ENCODE data around the gene CFAP299. TPM values are rescaled to one million over a fixed set of nuclear protein-coding genes. Genes with fewer than 3 reads are reported as not detected.
"Not testable (repeated sequence)": the region's sequence is repeated elsewhere in the genome, so short reads cannot be mapped to it uniquely, and the experiment has no call there.

Gene CFAP299
- not detected for polyA plus RNA-seq (2013, experiment 1 of 2)
- polyA plus RNA-seq (2013, experiment 2 of 2), result not detected

- Histone ChIP-seq H3K9me3 (replicated peaks in 1 of 2; ENCODE audit: control insufficient read depth in 2 of 2, insufficient read depth in 1 of 2, low read depth in 1 of 2, low read length in 2 of 2) (no peaks in the 10 kb centered on the region), H4K91ac (ENCODE audit: low read depth, low read length, poor library complexity) (no peak within 1 kb of the TSS), H3K14ac (ENCODE audit: low read length) (no peak within 1 kb of the TSS), H2AK5ac (ENCODE audit: low read depth, low read length) (no peak within 1 kb of the TSS), H3K18ac (ENCODE audit: low read length) (no peak within 1 kb of the TSS), H3K23ac (ENCODE audit: low read depth, low read length, poor library complexity) (no peak within 1 kb of the TSS), H3K4me2 (ENCODE audit: insufficient read depth, low read length, poor library complexity, severe bottlenecking) (peak within 1 kb of the TSS; percentile 99), H3K4me1 (ENCODE audit: control insufficient read depth in 2 of 2, insufficient read depth in 1 of 2, low read depth in 1 of 2, low read length in 2 of 2) (no peaks in the 10 kb centered on the region), H3K4me3 (ENCODE audit: low read length in 2 of 2) (peak within 1 kb of the TSS; percentile 63 to 91), H3K27me3 (ENCODE audit: control insufficient read depth in 3 of 3, insufficient read depth in 3 of 3, low read depth in 1 of 3, low read length in 3 of 3) (peaks cover 0 to 10% (median 9%) of the 10 kb centered on the region in 3 experiments), H3K4ac (ENCODE audit: low read length) (no peak within 1 kb of the TSS), H2BK12ac (ENCODE audit: low read length) (no peak within 1 kb of the TSS), H3K36me3 (replicated peaks in 1 of 2; ENCODE audit: control insufficient read depth in 2 of 2, insufficient read depth in 2 of 2, low read length in 2 of 2) (no peaks in the 10 kb centered on the region), H2AFZ (ENCODE audit: low read length) (peak within 1 kb of the TSS; percentile 97), H2BK120ac (ENCODE audit: low read depth, low read length) (no peak within 1 kb of the TSS), H3K27ac (replicated peaks; ENCODE audit: low read length) (no peak within 1 kb of the TSS), H2BK15ac (ENCODE audit: low read length) (no peak within 1 kb of the TSS), H3K79me1 (ENCODE audit: low read depth, low read length) (no peaks in the 10 kb centered on the region), H4K8ac (ENCODE audit: low read depth, low read length) (no peak within 1 kb of the TSS), H3K9ac (ENCODE audit: low read depth, low read length, poor library complexity) (peak within 1 kb of the TSS; percentile 61), H2BK5ac (ENCODE audit: low read length) (no peak within 1 kb of the TSS)
- no CpG with 5 or more reads among the region's 49 CpGs for WGBS, 2 donors (ENCODE audit: extremely low coverage in 2 of 2, insufficient read length in 2 of 2, insufficient replicate concordance in 1 of 2)
- DNase-seq (ENCODE audit: low spot score), result peak; percentile 82
Observed at GRCh38 chr4:80335554-80336358, at the start of gene CFAP299. TSS of gene CFAP299 (plus strand) at chr4:80335730.

GRCh38 chr4:80286451-80286850 lies 49.1 kb upstream of the CFAP299 start:
- H3K27ac ChIP-seq (replicated peaks; ENCODE audit: low read length), result no peak overlapping the region
- no peak overlapping the region for H3K9ac ChIP-seq (ENCODE audit: low read depth, low read length, poor library complexity)

GRCh38 chr4:80290665-80291064 lies 44.9 kb upstream of the CFAP299 start:
- H2BK12ac ChIP-seq (ENCODE audit: low read length); H3K23ac ChIP-seq (ENCODE audit: low read depth, low read length, poor library complexity); H3K36me3 ChIP-seq (replicated peaks in 1 of 2; ENCODE audit: control insufficient read depth in 2 of 2, insufficient read depth in 2 of 2, low read length in 2 of 2); H4K8ac ChIP-seq (ENCODE audit: low read depth, low read length); H3K4me1 ChIP-seq (ENCODE audit: control insufficient read depth in 2 of 2, insufficient read depth in 1 of 2, low read depth in 1 of 2, low read length in 2 of 2); DNase-seq (ENCODE audit: low spot score); H3K9ac ChIP-seq (ENCODE audit: low read depth, low read length, poor library complexity); H3K27ac ChIP-seq (replicated peaks; ENCODE audit: low read length); H3K4me2 ChIP-seq (ENCODE audit: insufficient read depth, low read length, poor library complexity, severe bottlenecking); H2BK5ac ChIP-seq (ENCODE audit: low read length); H3K4me3 ChIP-seq (ENCODE audit: low read length in 2 of 2); H2BK15ac ChIP-seq (ENCODE audit: low read length); H4K91ac ChIP-seq (ENCODE audit: low read depth, low read length, poor library complexity); H3K79me1 ChIP-seq (ENCODE audit: low read depth, low read length); H3K18ac ChIP-seq (ENCODE audit: low read length); H3K27me3 ChIP-seq (ENCODE audit: control insufficient read depth in 3 of 3, insufficient read depth in 3 of 3, low read depth in 1 of 3, low read length in 3 of 3); H3K4ac ChIP-seq (ENCODE audit: low read length); H3K14ac ChIP-seq (ENCODE audit: low read length); H3K9me3 ChIP-seq (replicated peaks in 1 of 2; ENCODE audit: control insufficient read depth in 2 of 2, insufficient read depth in 1 of 2, low read depth in 1 of 2, low read length in 2 of 2); H2AK5ac ChIP-seq (ENCODE audit: low read depth, low read length); H2BK120ac ChIP-seq (ENCODE audit: low read depth, low read length); H2AFZ ChIP-seq (ENCODE audit: low read length): not testable (repeated sequence)
- WGBS, 2 donors (ENCODE audit: extremely low coverage in 2 of 2, insufficient read length in 2 of 2, insufficient replicate concordance in 1 of 2), result no CpG with 5 or more reads among the region's 2 CpGs

More at GRCh38 chr4:80286451-80286850, 49.1 kb upstream of the CFAP299 start:
- Histone ChIP-seq H4K91ac (ENCODE audit: low read depth, low read length, poor library complexity) (no peak overlapping the region), H4K8ac (ENCODE audit: low read depth, low read length) (no peak overlapping the region), H3K36me3 (replicated peaks in 1 of 2; ENCODE audit: control insufficient read depth in 2 of 2, insufficient read depth in 2 of 2, low read length in 2 of 2) (no peaks in the 10 kb centered on the region), H3K27me3 (ENCODE audit: control insufficient read depth in 3 of 3, insufficient read depth in 3 of 3, low read depth in 1 of 3, low read length in 3 of 3) (no peaks in the 10 kb centered on the region), H3K9me3 (replicated peaks in 1 of 2; ENCODE audit: control insufficient read depth in 2 of 2, insufficient read depth in 1 of 2, low read depth in 1 of 2, low read length in 2 of 2) (no peaks in the 10 kb centered on the region), H2AK5ac (ENCODE audit: low read depth, low read length) (no peak overlapping the region), H3K79me1 (ENCODE audit: low read depth, low read length) (no peaks in the 10 kb centered on the region), H3K18ac (ENCODE audit: low read length) (no peak overlapping the region), H3K4me3 (ENCODE audit: low read length in 2 of 2) (no peak overlapping the region), H2BK5ac (ENCODE audit: low read length) (no peak overlapping the region), H2BK120ac (ENCODE audit: low read depth, low read length) (no peak overlapping the region), H2AFZ (ENCODE audit: low read length) (no peak overlapping the region), H2BK15ac (ENCODE audit: low read length) (no peak overlapping the region), H3K23ac (ENCODE audit: low read depth, low read length, poor library complexity) (no peak overlapping the region), H3K14ac (ENCODE audit: low read length) (no peak overlapping the region), H3K4me1 (ENCODE audit: control insufficient read depth in 2 of 2, insufficient read depth in 1 of 2, low read depth in 1 of 2, low read length in 2 of 2) (no peaks in the 10 kb centered on the region), H2BK12ac (ENCODE audit: low read length) (no peak overlapping the region), H3K4ac (ENCODE audit: low read length) (no peak overlapping the region), H3K4me2 (ENCODE audit: insufficient read depth, low read length, poor library complexity, severe bottlenecking) (no peak overlapping the region)
- DNase-seq (ENCODE audit: low spot score), result no peak
- no CpG with 5 or more reads among the region's 7 CpGs for WGBS, 2 donors (ENCODE audit: extremely low coverage in 2 of 2, insufficient read length in 2 of 2, insufficient replicate concordance in 1 of 2)

- Histone ChIP-seq H3K79me1 (ENCODE audit: low read depth, low read length) (no peaks in the 10 kb centered on the region), H3K23ac (ENCODE audit: low read depth, low read length, poor library complexity) (no peak overlapping the region), H3K27me3 (ENCODE audit: control insufficient read depth in 3 of 3, insufficient read depth in 3 of 3, low read depth in 1 of 3, low read length in 3 of 3) (no peaks in the 10 kb centered on the region), H3K9ac (ENCODE audit: low read depth, low read length, poor library complexity) (no peak overlapping the region), H2AFZ (ENCODE audit: low read length) (no peak overlapping the region), H2BK120ac (ENCODE audit: low read depth, low read length) (no peak overlapping the region), H3K27ac (replicated peaks; ENCODE audit: low read length) (no peak overlapping the region), H2BK12ac (ENCODE audit: low read length) (no peak overlapping the region), H3K18ac (ENCODE audit: low read length) (no peak overlapping the region), H4K91ac (ENCODE audit: low read depth, low read length, poor library complexity) (no peak overlapping the region), H2AK5ac (ENCODE audit: low read depth, low read length) (no peak overlapping the region), H2BK15ac (ENCODE audit: low read length) (no peak overlapping the region), H4K8ac (ENCODE audit: low read depth, low read length) (no peak overlapping the region), H2BK5ac (ENCODE audit: low read length) (no peak overlapping the region), H3K4me1 (ENCODE audit: control insufficient read depth in 2 of 2, insufficient read depth in 1 of 2, low read depth in 1 of 2, low read length in 2 of 2) (no peaks in the 10 kb centered on the region), H3K9me3 (replicated peaks in 1 of 2; ENCODE audit: control insufficient read depth in 2 of 2, insufficient read depth in 1 of 2, low read depth in 1 of 2, low read length in 2 of 2) (no peaks in the 10 kb centered on the region), H3K4ac (ENCODE audit: low read length) (no peak overlapping the region), H3K14ac (ENCODE audit: low read length) (no peak overlapping the region), H3K4me2 (ENCODE audit: insufficient read depth, low read length, poor library complexity, severe bottlenecking) (no peak overlapping the region), H3K4me3 (ENCODE audit: low read length in 2 of 2) (no peak overlapping the region), H3K36me3 (replicated peaks in 1 of 2; ENCODE audit: control insufficient read depth in 2 of 2, insufficient read depth in 2 of 2, low read length in 2 of 2) (no peaks in the 10 kb centered on the region)
- no peak for DNase-seq (ENCODE audit: low spot score)
- no CpG with 5 or more reads among the region's 2 CpGs for WGBS, 2 donors (ENCODE audit: extremely low coverage in 2 of 2, insufficient read length in 2 of 2, insufficient replicate concordance in 1 of 2)
Observed at GRCh38 chr4:80294206-80294605, 41.3 kb upstream of the CFAP299 start.

All from neuronal stem cell (in vitro differentiated cells).